GM12878 (cell line): ENCODE results near the gene AHCYL2. TPM values are rescaled to one million over a fixed set of nuclear protein-coding genes. Genes with fewer than 3 reads are reported as not detected.

Experiments used
- DPF2 ChIP-seq: fragments of 450-650 bp; IDR thresholded peaks from 2 replicates; pipeline ENCODE4 v1.6.1; 2017; ENCODE audit warnings: mild to moderate bottlenecking
- IKZF2 ChIP-seq, 2 experiments: fragments of 450-650 bp; IDR thresholded peaks; 2 replicates each; pipeline ENCODE4 v1.6.1; 2017; ENCODE audit warnings: mild to moderate bottlenecking in 2 of 2, moderate library complexity in 2 of 2
- polyA plus RNA-seq, 11 experiments: library from polyadenylated mRNA; depleted of rRNA in 4 of 11; unstranded in 6 of 11; stranded (reverse) in 5 of 11; fragments of >200 nt; fragmentation: Nextera tagmentation in 4 of 11; fragmentation: Illumina TruSeq in 1 of 11; extraction: Ambion mirVana in 4 of 11; extraction: Trizol in 1 of 11; gene quantifications; 1 replicate in 1 of 11; 2 replicates in 10 of 11; pipeline versions ENCODE4 v1.2.1 to v1.2.3, GENCODE V29; 2011 to 2016; ENCODE audit warnings: inconsistent platforms in 2 of 11, missing spikeins in 2 of 11, low read depth in 1 of 11
- total RNA-seq, 4 experiments: library from RNA; depleted of rRNA in 3 of 4; stranded (reverse); fragments of >200 nt in 3 of 4; fragmentation: Illumina TruSeq in 1 of 4; extraction: Trizol in 1 of 4; gene quantifications; 2 replicates each; pipeline versions ENCODE4 v1.2.1 to v1.2.3, GENCODE V29; 2013 to 2021
- TF ChIP-seq, protein P1 (sequence below): fragments of 450-650 bp; IDR thresholded peaks from 2 replicates; pipeline ENCODE4 v1.6.1; 2018; ENCODE audit warnings: borderline replicate concordance, mild to moderate bottlenecking; ENCODE audit not compliant: partially characterized antibody
- TF ChIP-seq, protein P2 (sequence below): fragments of 450-650 bp; IDR thresholded peaks from 2 replicates; pipeline ENCODE4 v1.6.1; 2016; ENCODE audit warnings: mild to moderate bottlenecking, moderate library complexity, borderline replicate concordance
- TF ChIP-seq, protein P3 (sequence below): fragments of 150-350 bp; IDR thresholded peaks from 2 replicates; pipeline ENCODE4 v1.6.1; 2014; ENCODE audit warnings: mild to moderate bottlenecking, low read depth, low read length
- TF ChIP-seq, protein P4 (sequence below): IDR thresholded peaks from 2 replicates; pipeline ENCODE4 v1.6.1; 2011; ENCODE audit warnings: low read depth, mild to moderate bottlenecking, low read length, moderate library complexity, borderline replicate concordance; ENCODE audit errors: extremely low read depth

The AHCYL2 gene
- total and polyA plus RNA-seq, 10 of the 15 experiments (the other 5 are each of a cell fraction or from before 2014, with no cell fraction given) = 1.7 to 29.1 (median 5.4) TPM

DNA sequence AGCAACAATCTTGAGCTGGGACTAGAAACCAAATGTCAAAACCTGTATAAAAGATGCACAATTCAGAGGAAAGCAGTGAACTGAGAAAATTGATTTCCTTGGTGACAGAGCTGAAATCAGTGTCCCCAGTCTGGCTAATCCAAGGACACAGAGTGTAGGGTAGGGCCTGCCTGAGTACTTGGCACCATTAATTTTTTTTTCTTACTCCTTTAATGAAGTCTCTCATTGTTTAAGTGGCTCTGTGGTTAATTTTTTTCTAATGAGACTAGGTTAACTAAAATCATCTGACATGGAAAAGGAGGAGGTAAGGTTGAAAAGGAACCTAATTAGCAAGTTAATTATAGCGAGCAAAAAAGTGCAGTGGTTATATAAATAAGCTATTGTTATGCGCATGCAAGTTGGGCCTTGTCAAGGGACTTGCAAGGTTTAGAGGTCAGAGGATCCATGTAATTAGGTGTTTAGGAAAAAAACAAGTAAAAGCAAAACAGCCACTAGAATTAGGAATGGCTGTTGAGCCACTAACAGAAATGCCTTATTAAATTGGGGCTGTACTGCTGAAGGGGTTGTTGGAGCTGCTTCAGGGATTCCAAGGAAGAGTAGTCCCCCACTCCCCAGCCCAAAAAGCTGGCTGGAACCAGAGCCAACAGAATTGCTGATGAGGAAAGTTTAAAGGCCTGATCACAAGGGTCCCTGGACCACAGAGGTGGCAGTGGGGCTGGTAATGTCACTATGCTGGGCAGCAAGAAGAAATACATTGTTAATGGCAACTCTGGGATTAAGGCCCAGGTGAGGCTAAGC lies 150.5 kb downstream of the AHCYL2 start (continued):
- TF ChIP-seq, protein P1, sequence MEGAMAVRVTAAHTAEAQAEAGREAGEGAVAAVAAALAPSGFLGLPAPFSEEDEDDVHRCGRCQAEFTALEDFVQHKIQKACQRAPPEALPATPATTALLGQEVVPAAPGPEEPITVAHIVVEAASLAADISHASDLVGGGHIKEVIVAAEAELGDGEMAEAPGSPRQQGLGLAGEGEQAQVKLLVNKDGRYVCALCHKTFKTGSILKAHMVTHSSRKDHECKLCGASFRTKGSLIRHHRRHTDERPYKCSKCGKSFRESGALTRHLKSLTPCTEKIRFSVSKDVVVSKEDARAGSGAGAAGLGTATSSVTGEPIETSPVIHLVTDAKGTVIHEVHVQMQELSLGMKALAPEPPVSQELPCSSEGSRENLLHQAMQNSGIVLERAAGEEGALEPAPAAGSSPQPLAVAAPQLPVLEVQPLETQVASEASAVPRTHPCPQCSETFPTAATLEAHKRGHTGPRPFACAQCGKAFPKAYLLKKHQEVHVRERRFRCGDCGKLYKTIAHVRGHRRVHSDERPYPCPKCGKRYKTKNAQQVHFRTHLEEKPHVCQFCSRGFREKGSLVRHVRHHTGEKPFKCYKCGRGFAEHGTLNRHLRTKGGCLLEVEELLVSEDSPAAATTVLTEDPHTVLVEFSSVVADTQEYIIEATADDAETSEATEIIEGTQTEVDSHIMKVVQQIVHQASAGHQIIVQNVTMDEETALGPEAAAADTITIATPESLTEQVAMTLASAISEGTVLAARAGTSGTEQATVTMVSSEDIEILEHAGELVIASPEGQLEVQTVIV = no peak
- TF ChIP-seq, protein P2, sequence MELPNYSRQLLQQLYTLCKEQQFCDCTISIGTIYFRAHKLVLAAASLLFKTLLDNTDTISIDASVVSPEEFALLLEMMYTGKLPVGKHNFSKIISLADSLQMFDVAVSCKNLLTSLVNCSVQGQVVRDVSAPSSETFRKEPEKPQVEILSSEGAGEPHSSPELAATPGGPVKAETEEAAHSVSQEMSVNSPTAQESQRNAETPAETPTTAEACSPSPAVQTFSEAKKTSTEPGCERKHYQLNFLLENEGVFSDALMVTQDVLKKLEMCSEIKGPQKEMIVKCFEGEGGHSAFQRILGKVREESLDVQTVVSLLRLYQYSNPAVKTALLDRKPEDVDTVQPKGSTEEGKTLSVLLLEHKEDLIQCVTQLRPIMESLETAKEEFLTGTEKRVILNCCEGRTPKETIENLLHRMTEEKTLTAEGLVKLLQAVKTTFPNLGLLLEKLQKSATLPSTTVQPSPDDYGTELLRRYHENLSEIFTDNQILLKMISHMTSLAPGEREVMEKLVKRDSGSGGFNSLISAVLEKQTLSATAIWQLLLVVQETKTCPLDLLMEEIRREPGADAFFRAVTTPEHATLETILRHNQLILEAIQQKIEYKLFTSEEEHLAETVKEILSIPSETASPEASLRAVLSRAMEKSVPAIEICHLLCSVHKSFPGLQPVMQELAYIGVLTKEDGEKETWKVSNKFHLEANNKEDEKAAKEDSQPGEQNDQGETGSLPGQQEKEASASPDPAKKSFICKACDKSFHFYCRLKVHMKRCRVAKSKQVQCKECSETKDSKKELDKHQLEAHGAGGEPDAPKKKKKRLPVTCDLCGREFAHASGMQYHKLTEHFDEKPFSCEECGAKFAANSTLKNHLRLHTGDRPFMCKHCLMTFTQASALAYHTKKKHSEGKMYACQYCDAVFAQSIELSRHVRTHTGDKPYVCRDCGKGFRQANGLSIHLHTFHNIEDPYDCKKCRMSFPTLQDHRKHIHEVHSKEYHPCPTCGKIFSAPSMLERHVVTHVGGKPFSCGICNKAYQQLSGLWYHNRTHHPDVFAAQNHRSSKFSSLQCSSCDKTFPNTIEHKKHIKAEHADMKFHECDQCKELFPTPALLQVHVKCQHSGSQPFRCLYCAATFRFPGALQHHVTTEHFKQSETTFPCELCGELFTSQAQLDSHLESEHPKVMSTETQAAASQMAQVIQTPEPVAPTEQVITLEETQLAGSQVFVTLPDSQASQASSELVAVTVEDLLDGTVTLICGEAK = no peak
- TF ChIP-seq IKZF2 (IDR thresholded peaks at IDR 0.05) (peak; percentile 77 to 84; a peak in 3 of 4 replicates), DPF2 (peak; percentile 49; the same call in 1 of the 2 replicates)
- TF ChIP-seq, protein P3, sequence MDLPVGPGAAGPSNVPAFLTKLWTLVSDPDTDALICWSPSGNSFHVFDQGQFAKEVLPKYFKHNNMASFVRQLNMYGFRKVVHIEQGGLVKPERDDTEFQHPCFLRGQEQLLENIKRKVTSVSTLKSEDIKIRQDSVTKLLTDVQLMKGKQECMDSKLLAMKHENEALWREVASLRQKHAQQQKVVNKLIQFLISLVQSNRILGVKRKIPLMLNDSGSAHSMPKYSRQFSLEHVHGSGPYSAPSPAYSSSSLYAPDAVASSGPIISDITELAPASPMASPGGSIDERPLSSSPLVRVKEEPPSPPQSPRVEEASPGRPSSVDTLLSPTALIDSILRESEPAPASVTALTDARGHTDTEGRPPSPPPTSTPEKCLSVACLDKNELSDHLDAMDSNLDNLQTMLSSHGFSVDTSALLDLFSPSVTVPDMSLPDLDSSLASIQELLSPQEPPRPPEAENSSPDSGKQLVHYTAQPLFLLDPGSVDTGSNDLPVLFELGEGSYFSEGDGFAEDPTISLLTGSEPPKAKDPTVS = no peak
- TF ChIP-seq, protein P4, sequence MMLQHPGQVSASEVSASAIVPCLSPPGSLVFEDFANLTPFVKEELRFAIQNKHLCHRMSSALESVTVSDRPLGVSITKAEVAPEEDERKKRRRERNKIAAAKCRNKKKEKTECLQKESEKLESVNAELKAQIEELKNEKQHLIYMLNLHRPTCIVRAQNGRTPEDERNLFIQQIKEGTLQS = no peak
